ENCODE measurements around the gene ADAMTS14.

Gene ADAMTS14

DNA sequence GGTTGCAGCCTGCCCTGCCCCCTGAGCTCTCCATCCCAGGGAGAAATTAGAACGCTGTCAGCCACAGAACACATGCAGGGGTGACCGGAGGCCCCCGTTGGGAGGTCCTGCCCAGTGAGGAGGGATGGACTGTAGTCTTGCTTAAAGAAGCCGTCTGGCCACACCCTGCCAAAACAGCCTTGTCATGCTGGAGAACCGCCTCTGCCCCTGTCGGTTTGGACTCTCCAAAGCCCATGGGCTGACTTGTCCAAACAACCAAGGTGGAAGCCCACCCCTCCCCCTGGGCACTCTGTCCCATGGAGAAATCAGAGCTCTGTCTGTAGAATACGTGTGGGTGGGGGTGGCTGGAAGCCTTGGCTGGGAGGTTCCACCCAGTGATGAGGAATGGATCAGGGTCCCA is 125.5 kb downstream of the ADAMTS14 start:
- DNase-seq: no peak

DNA sequence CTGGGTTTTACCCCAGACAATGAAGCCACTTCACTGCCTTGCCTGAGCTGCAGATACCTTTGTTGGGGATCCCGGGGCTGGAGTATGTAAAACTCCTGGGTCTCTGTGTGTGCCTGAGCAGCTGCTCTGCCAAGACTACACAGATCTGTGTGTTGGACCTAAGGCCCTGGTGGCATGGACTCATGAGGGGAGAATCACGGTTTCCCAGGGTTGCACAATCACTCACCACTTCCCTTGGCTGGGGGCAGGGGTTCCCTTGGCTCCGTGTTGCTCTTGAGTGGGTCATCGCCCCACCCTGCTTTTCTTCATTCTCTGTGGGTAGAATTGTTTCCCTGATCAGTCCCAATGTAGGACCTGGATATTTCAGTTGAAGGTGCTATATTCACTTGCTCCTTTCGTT is 126.8 kb downstream of the ADAMTS14 start:
- DNase-seq: no peak

DNA sequence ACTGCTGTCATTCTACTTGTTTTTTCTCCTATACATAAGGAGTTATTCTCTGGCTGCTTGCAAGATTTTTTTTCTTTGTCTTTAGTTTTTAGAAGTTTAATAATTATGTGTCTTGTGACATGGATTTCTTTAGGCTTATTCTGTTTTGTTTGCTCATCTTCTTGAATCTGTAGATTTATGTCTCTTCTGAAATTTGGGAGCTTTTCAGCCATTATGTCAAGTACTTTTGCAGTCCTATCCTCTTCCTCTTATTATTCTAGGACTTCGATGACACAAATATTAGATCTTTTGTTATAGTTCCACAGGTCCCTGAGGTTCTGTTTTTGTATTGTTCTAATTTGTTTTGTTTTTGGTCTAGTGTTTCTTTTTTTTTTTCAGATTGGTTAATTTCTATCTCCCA is 129.5 kb downstream of the ADAMTS14 start:
- DNase-seq: no peak

DNA sequence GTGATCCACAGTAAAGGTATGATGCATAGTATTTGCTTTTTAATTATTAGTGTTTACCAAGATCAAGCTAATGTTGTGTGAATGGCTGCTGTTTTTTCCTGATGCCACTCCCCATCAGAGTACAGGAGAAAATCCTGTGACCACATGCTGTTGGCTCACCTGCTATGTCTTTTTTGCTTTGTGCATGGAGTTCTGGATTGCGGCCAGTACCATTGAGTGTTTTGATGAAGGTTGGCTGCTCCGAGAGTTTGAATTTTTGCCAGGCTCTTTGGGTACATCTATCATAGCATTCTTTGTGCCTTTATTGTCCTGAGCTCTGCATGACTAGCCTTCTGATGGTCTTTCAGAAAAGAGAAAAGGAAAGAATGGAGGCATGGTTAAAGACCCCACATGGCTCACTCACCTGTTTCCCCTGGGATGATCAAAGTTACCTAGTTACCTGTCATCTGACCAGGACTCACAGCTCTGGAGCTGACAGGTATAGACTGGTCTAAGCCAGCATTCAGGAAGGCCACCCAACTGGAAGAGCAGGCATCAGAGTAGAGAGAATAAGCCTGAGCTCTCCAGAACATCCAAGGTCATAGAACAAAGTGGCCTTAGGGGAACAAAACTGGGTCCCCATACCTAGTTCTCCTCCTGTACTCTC is 131.6 kb downstream of the ADAMTS14 start:
- DNase-seq: no peak

DNA sequence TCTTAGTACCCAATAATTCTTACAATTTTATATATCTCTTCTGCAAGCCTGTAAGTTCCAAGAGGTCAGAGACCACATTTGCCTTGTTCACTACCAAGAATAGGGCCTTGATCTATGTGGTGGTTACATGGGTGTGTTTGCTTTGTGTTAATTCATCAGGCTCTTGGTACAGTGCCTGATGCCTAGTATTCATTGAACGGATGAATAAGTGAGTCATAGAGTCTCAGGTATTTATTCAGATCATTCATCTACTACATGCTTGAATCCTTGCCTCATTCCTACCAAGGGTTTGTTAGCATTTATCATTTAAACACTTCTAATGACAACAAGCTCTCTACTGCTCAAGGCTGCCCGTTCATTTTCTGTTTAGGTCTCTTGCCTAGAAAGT is 132.1 kb downstream of the ADAMTS14 start:
- no peak for DNase-seq

DNA sequence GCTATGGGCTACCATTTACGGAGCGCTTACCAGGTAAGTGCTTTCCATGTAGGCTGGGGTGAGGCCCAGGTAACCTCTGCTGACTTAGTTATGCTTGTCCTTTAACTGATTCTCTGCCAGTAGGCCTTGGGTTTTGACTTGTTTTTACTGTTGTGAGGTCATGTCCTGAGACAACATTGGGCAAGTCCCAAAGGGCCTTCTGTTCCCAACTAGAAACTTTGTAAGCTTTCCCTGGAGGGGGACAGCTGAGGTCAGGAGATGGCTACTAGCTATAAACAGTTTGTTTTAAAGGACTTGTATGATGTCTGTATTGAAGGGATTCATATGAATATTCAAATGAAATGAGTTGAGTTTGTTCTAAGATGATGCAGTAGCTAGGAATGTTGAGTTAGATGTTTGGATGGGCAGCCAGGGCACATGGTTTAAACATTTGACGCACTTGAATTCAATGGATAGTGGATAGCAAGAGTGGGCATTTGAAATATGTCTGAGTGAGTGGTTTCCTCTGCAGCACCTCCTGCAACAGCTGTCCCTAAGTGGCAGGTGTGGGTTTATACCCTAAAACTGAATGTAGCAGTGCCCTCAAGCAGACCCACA is 133.4 kb downstream of the ADAMTS14 start:
- DNase-seq: no peak

DNA sequence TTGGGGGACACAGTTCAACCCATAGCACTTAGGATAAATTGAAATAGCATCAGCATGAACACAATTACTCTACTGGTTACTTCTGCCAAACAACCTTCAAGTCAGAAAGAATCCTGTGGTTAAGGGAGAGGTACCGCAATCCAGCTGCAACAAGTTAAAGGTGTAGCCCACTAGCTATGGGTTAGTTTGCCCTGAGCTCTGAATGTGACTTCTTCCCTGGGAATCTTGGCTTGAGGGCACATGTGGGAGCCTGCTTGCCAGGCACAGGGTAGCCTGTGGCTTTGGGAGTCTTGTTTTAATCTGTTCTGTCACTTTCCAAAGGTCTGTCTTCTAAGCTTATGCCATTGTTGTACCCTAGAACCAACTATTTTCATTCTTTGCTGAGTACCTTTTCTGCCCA is 134.5 kb downstream of the ADAMTS14 start:
- no peak for DNase-seq

DNA sequence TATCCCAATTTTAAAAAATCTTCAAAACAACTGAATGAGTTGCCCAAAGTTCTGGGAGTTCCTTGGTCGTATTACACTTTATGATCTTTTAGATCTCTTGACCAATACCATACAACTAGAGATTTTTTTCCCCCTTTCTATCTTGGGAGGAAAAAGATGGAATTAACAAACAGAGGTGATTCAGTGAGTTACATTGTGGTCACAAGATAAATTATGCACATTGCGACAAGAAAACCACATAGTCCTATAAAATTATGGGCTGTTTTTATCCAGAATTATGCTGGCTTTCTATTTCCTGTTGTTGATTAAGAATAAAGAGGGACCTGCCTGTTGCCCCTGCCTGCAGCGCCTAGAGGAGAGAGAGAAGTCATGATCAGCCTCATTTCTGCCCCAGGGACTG is 135.2 kb downstream of the ADAMTS14 start:
- DNase-seq: no peak

DNA sequence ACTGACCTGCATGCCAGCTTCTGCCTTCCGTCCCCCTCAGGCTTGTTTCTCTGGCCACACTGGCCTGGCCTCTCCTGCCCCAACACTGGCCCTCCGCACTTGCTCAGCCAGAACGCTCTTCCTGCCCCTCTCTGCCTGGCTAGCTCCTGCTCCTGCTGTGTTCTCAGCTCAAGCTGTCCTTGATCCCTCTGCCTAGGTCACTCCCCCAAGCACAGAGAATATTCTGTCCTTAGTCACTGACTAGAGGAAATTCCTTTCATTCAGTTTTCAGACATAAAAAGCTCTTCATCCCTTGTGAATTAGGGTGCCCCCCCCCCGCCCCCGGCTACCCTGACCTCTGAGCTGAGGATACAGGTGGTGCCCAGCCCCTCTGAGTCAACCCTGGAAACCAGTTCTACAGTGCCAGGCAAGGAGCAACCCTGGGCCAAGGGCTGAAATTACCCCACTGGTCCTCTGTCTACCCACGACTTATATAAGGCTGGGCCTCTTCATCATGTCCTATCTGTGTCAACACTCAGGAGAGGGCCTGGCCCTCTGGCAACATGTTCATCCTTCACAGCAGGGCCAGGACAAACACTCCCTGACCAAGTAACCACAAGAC is 136.8 kb downstream of the ADAMTS14 start:
- DNase-seq: no peak

DNA sequence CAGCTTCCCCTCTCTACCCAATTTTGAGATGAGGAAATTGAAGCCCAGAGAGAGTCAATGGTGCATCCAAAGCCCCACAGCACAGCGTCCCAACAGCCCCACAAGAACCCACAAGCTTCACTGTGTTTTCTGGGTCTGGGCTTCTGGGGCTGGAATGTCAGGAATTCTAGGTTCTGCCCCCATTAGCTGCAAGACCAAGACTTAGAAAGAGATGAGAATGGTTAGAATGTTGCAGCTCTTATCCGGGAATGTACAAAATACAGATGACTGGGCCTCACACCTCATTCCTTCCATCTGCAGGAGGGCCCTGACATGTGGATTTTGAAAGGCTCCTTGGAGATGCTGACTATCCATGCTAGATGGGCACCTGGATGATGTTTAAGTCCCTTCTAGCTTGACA is 137.4 kb downstream of the ADAMTS14 start:
- no peak for DNase-seq

DNA sequence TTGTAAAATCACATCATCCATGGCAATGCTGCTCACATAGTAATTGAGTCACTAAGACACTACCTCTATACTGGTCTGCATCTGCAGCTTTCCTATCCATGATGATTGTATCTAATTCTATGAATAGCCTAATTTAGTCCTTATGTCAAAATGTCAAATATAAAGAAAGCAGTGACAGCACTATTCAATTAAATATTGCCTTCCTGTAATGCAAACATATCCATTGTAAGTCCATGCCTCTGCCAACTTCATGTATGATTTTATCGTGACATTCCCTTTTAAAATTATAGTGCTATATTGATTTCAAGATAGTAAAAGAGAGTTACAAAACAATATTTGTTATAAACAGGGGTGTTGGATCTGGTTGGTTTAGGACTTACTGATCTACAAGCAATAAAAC is 138.7 kb downstream of the ADAMTS14 start:
- DNase-seq: no peak

DNA sequence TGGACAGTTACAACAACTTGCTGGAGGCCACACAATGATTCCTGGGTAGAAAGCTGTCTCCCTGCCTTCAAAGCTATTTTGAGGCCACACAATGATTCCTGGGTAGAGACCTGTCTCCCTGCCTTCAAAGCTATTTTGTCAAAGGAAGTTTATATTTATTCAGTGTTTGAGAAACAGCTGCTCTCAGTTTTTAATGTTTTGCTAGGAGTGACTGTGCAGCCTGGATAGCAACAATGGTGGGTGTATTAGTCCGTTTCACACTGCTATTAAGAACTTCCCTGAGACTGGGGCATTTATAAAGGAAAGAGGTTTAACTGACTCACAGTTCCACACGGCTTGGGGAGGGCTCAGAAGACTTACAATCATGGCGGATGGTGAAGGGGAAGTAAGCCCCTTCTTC is 139.6 kb downstream of the ADAMTS14 start:
- no peak for DNase-seq
